HepG2 (cell line): ENCODE measurements around the gene SLC38A3.
A peak's percentile ranks its signal among the peaks of the same experiment; 100 is the strongest.

Experiments
- SIN3A ChIP-seq: IDR thresholded peaks from 2 replicates; pipeline ENCODE4 v1.6.1; 2011; ENCODE audit warnings: low read depth, mild to moderate bottlenecking, control low read depth, low read length, borderline replicate concordance
- ZZZ3 ChIP-seq: sonication (generic); formaldehyde crosslinking; IDR thresholded peaks from 2 replicates; pipeline ENCODE4 v1.4.0; 2020; ENCODE audit warnings: missing genetic modification reagents, mild to moderate bottlenecking, borderline replicate concordance
- TF ChIP-seq, protein P1 (sequence below): sonication (generic); formaldehyde crosslinking; IDR thresholded peaks from 2 replicates; pipeline ENCODE4 v1.8.1; 2023; ENCODE audit warnings: missing genetic modification reagents, inconsistent platforms, borderline replicate concordance
- TF ChIP-seq, protein P2 (sequence below): IDR thresholded peaks from 2 replicates; pipeline ENCODE4 v1.6.1; 2016

DNA sequence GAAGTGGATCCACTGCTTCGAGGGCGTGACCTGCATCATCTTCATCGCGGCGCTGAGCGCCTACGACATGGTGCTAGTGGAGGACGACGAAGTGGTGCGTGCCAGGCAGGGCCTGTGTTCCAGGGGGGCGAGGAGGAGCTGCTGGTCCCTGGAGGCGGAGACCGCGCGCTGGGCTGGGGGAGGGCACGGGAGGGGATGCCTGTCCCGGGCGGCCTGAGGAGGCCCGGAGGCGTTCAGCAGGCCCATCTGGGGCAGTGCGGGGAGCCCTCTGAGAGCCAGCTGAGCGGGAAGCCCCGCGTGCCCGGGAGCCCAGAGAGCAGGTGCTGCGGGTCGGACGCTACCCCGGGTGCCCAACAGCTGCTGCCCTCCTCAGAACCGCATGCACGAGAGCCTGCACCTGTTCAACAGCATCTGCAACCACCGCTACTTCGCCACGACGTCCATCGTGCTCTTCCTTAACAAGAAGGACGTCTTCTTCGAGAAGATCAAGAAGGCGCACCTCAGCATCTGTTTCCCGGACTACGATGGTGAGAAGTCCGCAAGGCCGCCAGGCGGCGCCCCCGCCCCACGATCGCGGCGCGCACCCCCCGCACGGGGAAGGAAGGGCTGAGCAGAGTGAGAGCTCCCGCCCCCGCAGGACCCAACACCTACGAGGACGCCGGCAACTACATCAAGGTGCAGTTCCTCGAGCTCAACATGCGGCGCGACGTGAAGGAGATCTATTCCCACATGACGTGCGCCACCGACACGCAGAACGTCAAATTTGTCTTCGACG, 10.8 kb upstream of the SLC38A3 start:
- TF ChIP-seq, protein P1, sequence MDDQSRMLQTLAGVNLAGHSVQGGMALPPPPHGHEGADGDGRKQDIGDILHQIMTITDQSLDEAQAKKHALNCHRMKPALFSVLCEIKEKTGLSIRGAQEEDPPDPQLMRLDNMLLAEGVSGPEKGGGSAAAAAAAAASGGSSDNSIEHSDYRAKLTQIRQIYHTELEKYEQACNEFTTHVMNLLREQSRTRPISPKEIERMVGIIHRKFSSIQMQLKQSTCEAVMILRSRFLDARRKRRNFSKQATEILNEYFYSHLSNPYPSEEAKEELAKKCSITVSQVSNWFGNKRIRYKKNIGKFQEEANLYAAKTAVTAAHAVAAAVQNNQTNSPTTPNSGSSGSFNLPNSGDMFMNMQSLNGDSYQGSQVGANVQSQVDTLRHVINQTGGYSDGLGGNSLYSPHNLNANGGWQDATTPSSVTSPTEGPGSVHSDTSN (CRISPR knock-in tag): no peak
- TF ChIP-seq ZZZ3 (CRISPR knock-in tag) (0 out of 2 replicates have a peak, but pooled peaks have one; percentile 79), SIN3A (no peak)
- TF ChIP-seq, protein P2, sequence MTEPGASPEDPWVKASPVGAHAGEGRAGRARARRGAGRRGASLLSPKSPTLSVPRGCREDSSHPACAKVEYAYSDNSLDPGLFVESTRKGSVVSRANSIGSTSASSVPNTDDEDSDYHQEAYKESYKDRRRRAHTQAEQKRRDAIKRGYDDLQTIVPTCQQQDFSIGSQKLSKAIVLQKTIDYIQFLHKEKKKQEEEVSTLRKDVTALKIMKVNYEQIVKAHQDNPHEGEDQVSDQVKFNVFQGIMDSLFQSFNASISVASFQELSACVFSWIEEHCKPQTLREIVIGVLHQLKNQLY (CRISPR knock-in tag): no peak
